Activated naive CD8-positive, alpha-beta T cell treated with anti-CD3 and anti-CD28 coated beads, Interleukin-2, amount 50 U/mL, for 24 hours (primary cell): ENCODE measurements around the gene TEX29.

Experiments used
- ATAC-seq: fragments of 150-1000 bp; cut with Tn5 transposase; one replicate; pipeline ENCODE4 v1.10.0; 2021
- DNase-seq: peaks from one replicate; pipeline ENCODE4 v3.0.0; 2021
- H3K27ac Mint-ChIP-seq: one replicate; pipeline ENCODE4 v1.8.0; 2021; ENCODE audit warnings: mild to moderate bottlenecking, mixed read lengths
- H3K27me3 Mint-ChIP-seq: one replicate; pipeline ENCODE4 v1.8.0; 2021; ENCODE audit warnings: mixed read lengths
- H3K36me3 Mint-ChIP-seq: one replicate; pipeline ENCODE4 v1.8.0; 2021; ENCODE audit warnings: low read depth, mixed read lengths
- H3K4me1 Mint-ChIP-seq: one replicate; pipeline ENCODE4 v1.8.0; 2021; ENCODE audit warnings: mixed read lengths
- H3K4me3 Mint-ChIP-seq: one replicate; pipeline ENCODE4 v1.8.0; 2021; ENCODE audit warnings: mild to moderate bottlenecking, moderate library complexity, mixed read lengths
- H3K9me3 Mint-ChIP-seq: one replicate; pipeline ENCODE4 v1.8.0; 2021; ENCODE audit warnings: mixed read lengths

The TEX29 gene

DNA sequence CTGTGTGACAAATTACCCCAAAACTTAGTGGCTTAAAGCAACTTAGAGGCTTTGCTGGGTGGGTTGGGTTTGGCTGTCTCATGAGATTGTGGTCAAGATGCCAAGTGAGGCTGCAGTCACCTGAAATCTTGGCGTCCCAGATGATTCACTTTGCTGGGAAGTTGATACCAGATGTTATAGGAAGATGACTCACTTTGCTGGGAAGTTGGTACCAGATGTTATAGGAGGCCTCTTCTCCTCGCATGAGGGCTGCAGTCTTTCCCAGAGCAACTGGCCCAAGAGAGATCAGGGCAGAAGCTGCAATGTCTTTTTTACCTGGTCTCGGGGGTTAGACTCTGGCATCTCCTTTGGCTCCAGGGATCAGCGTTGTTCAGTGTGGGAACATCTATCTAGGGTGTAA, 16.8 kb downstream of the TEX29 start:
- Mint-ChIP-seq H3K4me1 (no peaks in the 10 kb centered on the region), H3K36me3 (no peaks in the 10 kb centered on the region), H3K9me3 (peaks cover 5% of the 10 kb centered on the region), H3K27me3 (no peaks in the 10 kb centered on the region), H3K4me3 (no peak overlapping the region), H3K27ac (no peak overlapping the region)
- no peak for DNase-seq
- ATAC-seq = no peak

DNA sequence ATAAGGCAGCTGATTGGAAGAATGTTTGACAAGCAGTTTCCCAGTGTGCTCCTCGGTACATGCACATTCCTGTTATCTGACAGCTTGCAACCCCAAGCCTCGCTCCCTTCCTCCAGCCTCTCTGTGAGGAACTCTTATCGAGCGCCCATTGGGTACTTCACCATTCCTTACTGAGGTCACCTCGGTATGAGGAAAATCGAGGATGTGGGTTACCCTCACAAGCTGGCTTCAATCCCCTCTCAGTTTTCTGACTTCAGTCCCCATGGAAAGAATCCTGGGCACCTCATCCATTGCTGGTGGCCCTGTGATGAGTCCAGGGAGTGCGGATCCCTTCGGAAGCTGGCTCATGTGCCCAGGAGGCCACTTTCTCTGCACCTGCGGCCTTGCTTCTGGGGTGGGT, 17.3 kb downstream of the TEX29 start:
- Mint-ChIP-seq H3K27me3 (no peaks in the 10 kb centered on the region), H3K36me3 (no peaks in the 10 kb centered on the region), H3K4me1 (no peaks in the 10 kb centered on the region), H3K9me3 (peaks cover 5% of the 10 kb centered on the region), H3K4me3 (no peak overlapping the region), H3K27ac (no peak overlapping the region)
- DNase-seq (no peak), ATAC-seq (no peak)

DNA sequence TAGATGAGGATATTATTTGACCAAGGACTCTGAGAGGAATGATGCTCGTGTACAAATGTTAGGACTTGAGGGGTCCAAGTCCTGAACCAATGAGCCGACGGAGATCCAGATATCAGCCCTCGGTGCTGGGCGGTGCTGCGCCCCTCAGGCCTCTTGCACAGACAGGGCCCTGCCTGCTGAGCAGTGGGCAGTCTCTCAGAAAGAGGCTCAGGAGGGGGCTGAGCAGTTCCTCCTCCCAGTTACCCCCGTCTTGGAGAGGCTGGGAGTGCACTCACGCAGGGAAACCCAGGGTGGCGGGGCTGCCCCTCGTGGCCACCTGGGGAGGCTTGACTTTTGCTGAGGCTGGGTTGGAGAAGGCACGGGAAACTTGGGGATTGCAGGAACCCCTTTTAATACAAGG, 18.4 kb downstream of the TEX29 start:
- H3K9me3 Mint-ChIP-seq = peaks cover 4% of the 10 kb centered on the region
- H3K27me3 Mint-ChIP-seq = no peaks in the 10 kb centered on the region
- no peaks in the 10 kb centered on the region for H3K4me1 Mint-ChIP-seq
- no peak overlapping the region for H3K4me3 Mint-ChIP-seq
- DNase-seq = no peak
- ATAC-seq = no peak
- no peaks in the 10 kb centered on the region for H3K36me3 Mint-ChIP-seq
- H3K27ac Mint-ChIP-seq = no peak overlapping the region

DNA sequence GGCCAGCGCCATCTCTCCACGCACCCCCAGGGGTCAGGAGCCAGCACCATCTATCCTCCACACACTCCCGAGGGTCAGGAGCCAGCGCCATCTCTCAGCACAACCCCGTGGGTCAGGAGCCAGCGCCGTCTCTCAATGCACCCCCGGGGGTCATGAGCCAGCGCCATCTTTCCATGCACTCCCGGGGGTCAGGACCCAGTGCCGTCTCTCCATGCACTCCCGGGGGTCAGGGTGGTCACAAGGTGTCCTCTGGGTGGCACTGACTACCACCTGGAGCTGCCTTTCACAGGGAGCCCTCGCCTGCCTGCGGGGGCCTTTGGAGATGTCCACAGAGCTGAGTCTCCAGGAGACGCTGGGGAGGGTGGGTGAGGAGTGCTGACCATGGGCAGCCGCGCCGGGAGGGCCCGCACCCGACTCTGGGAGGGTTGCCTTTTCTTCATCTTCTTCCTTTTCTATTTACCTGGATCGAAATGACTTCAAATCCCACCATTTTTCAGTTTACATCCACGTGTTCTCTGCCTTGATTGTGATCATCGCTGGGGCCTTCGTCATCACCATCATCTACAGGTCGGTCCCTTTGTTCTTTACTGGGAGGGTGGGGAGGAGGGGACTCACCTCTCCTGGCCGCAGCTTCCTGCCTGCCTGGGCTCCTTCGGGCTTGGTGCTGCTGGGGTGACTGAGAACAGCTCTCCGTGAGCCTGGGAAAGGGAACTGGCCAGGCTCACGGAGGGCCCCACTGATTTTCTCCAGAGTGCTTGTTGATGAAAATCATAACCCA, 19.1 kb downstream of the TEX29 start:
- Mint-ChIP-seq H3K4me1 (no peaks in the 10 kb centered on the region), H3K9me3 (no peaks in the 10 kb centered on the region), H3K27ac (no peak overlapping the region), H3K27me3 (no peaks in the 10 kb centered on the region), H3K4me3 (no peak overlapping the region), H3K36me3 (no peaks in the 10 kb centered on the region)
- DNase-seq (no peak), ATAC-seq (no peak)

DNA sequence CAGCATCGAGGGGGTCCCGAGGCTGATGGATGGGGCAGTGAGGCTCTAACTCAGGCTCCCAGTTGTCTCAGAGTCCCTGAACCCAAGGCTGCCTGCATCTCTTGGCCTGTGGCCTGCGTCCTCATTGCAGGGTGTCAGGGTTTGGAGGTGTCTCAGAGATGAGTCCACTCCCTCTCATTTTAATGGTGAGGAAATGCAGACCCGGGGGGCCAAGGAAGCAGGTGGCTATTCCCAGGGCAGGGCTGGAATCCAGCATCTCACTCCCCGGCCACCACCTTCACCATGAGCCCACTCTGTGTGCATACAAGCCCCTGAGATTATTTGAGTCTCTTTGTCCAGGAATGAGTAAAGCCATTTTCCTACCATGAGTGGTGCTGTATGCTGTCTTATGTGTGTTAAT, 21.4 kb downstream of the TEX29 start:
- H3K4me3 Mint-ChIP-seq = no peak overlapping the region
- H3K36me3 Mint-ChIP-seq = no peaks in the 10 kb centered on the region
- no peak for ATAC-seq

DNA sequence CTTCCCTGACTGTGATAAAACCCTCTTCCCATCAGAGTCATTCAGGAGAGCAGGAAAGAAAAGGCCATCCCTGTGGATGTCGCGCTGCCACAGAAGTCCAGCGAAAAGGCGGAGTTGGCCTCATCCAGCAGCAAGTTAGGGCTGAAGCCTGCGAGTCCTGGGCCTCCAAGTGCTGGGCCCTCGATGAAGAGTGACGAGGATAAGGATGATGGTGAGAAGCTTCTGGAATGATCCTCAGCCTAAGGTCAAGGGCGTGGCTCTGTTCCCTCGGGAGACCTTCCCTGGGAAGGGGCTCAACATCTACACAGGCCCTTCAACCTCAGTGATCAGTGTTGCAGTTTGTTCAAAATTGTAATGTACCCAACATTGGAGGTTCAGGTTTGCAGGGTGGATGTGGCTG, 22.3 kb downstream of the TEX29 start:
- no peaks in the 10 kb centered on the region for H3K9me3 Mint-ChIP-seq
- H3K27me3 Mint-ChIP-seq = no peaks in the 10 kb centered on the region
- H3K27ac Mint-ChIP-seq = no peak overlapping the region
- ATAC-seq = no peak
- H3K4me3 Mint-ChIP-seq = no peak overlapping the region
- DNase-seq = no peak
- no peaks in the 10 kb centered on the region for H3K4me1 Mint-ChIP-seq
- H3K36me3 Mint-ChIP-seq = no peaks in the 10 kb centered on the region

More for the DNA sequence above, 21.4 kb downstream of the TEX29 start:
- Mint-ChIP-seq H3K27ac (no peak overlapping the region), H3K27me3 (no peaks in the 10 kb centered on the region), H3K9me3 (no peaks in the 10 kb centered on the region), H3K4me1 (no peaks in the 10 kb centered on the region)
- no peak for DNase-seq

DNA sequence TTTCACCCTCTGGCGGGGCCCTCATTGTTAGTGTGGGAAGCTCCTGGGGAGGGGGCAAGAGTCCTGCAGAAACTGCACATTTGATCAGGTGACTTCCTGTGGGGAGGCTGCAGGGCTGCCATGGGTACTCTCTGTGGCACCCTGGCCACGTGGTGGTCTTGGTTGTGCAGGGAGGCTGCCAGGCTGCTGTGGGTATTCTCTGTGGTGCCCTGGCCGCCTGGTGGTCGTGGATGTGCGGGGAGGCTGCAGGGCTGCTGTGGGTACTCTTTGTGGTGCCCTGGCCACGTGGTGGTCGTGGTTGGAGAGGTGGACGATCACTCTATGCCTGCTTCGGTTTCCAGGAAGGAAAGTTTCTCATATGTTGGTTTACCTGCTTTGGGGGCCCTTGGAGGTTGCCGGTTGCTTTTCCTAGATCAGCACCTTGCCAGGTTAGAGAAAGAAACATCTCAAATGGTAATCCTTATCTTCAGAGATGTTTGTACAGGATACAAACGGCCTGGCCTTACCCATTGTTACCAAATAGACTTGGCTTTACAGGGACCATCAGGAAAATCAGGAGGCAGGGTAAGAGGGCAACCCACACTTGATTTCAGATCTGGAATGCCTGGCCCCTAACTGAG, 22.9 kb downstream of the TEX29 start:
- H3K27ac Mint-ChIP-seq = no peak overlapping the region
- H3K9me3 Mint-ChIP-seq = no peaks in the 10 kb centered on the region
- H3K27me3 Mint-ChIP-seq = no peaks in the 10 kb centered on the region
- H3K4me1 Mint-ChIP-seq = no peaks in the 10 kb centered on the region
- DNase-seq (no peak), ATAC-seq (no peak)
- H3K36me3 Mint-ChIP-seq = no peaks in the 10 kb centered on the region
- no peak overlapping the region for H3K4me3 Mint-ChIP-seq

DNA sequence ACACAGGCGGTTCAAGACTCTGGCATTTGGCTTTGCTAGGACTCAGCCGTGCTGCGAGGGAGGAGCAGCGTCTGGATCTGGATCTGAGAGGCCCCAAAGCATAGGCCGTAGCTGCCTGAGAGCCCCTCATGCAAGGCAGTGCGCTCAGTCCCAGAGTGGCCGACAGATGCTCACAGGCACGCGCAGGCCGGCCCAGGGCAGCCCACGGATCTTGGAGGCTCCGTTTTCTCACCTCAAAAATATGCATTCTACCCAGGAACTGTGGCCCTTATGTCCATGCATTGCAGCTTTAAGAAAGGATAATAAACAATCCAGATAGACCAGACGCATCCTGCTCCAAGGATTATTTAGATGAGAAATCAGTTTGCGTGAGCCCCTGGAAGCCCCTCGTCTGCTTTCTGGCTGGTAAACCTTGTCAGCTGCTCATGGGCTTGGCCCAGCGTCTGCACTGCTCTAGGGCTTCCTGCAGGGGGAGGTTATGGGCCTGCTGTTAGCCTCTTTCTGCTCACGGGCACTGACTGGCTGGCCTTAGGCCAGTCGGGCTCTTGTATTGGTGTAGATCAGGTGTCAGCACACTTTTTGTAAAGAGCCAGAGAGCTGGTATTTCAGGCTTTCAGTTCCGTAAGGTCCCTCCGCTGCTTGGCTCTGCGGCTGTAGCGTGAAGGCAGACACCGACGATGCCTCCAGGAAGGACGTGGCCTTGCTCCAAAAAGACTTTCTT, 24.2 kb downstream of the TEX29 start:
- H3K27ac Mint-ChIP-seq = no peak overlapping the region
- DNase-seq (no peak), ATAC-seq (no peak)
- H3K4me1 Mint-ChIP-seq = no peaks in the 10 kb centered on the region
- H3K4me3 Mint-ChIP-seq = no peak overlapping the region
- H3K36me3 Mint-ChIP-seq = no peaks in the 10 kb centered on the region
- no peaks in the 10 kb centered on the region for H3K9me3 Mint-ChIP-seq
- no peaks in the 10 kb centered on the region for H3K27me3 Mint-ChIP-seq

DNA sequence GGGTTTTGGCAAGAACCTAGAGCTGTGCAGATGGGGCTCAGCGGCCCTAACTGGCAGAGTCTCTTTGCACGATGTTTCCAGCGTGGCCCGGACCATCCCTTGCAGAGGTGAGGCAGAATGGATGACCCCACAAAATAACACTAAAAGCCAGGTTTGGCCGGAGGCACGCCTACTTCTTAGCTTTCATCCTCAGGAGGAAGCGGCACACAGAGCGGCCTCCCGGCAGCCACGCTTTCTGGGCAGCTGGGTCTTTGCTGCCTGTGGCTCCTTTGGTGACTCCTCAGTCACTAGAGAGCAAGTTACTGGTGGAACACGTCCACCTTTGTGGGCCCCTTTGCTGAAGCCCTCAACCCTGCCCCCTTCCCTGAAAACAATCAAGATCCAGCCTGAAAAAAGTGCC, 25.2 kb downstream of the TEX29 start:
- DNase-seq = no peak
- Mint-ChIP-seq H3K4me3 (no peak overlapping the region), H3K4me1 (no peaks in the 10 kb centered on the region), H3K27ac (no peak overlapping the region), H3K9me3 (no peaks in the 10 kb centered on the region), H3K27me3 (no peaks in the 10 kb centered on the region), H3K36me3 (no peaks in the 10 kb centered on the region)
- no peak for ATAC-seq

DNA sequence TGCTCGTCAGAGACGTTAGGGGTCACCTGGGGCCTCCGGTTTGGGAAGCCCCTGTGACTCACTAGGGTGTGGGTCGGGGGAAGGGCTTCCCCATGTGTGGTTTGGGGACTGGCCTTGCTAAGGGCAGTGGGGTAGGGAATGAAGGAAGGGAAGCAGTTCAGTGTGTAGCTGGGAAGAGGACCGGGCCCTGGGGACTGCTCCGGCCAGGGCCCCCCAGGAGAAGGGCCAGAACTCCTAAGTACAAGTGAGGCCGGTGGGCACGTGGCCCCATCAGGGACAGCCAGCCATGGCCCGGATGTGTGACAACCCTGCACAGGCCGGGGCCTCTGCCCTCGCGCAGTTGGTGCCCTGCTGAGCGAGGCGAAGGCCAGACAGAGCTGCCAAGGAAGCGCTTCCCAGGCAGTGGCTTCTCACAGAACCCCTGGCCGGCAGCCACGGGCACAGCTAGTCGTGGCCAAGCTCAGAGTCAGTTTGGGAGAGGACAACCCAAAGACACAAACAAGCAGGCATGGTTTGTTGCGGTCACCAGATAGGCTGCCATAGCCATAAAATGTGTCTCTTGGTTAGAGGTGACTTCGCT, 25.7 kb downstream of the TEX29 start:
- Mint-ChIP-seq H3K4me3 (no peak overlapping the region), H3K4me1 (no peaks in the 10 kb centered on the region), H3K27me3 (no peaks in the 10 kb centered on the region), H3K27ac (no peak overlapping the region), H3K9me3 (no peaks in the 10 kb centered on the region), H3K36me3 (no peaks in the 10 kb centered on the region)
- ATAC-seq (no peak), DNase-seq (no peak)

DNA sequence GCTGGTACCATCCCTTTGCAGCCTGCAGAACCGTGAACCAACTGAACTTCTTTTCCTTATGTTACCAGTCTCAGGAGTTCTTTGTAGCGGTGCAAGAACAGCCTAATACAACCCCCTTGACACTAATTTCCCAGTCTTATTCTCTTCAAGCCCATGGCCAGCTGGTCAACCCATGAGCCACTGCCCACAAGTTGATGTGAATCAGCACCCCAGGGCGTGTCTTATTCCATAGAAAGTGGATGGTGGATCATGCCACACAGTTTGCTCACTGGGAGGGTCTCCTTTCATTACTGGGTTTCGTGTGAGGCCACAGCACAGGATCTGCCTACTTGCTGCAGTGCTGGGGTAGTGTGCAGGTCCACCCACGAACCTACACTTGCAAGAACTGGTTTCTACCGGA, 27.0 kb downstream of the TEX29 start:
- no peak overlapping the region for H3K27ac Mint-ChIP-seq
- H3K36me3 Mint-ChIP-seq = no peaks in the 10 kb centered on the region

DNA sequence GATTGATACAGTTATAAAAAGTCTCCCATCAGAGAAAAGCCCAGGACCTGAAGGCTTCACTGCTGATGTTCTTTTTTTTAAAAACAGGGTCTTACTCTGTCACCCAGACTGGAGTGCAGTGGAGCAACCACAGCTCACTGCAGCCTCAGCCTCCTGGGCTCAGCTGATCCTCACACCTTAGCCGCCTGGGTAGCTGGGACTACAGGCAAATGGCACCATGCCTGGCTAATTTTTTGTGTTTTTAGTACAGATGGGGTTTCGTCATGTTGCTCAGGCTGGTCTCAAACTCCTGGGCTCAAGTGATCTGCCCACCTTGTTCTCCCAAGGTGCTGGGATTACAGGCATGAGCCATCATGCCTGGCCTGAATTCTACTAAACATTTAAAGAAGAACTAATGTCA, 33.1 kb downstream of the TEX29 start:
- Mint-ChIP-seq H3K27ac (no peak overlapping the region), H3K36me3 (no peaks in the 10 kb centered on the region), H3K27me3 (no peaks in the 10 kb centered on the region), H3K4me3 (no peak overlapping the region), H3K9me3 (peaks cover 13% of the 10 kb centered on the region), H3K4me1 (peaks cover 4% of the 10 kb centered on the region)
- no peak for ATAC-seq
- no peak for DNase-seq

More for the DNA sequence above, 27.0 kb downstream of the TEX29 start:
- no peaks in the 10 kb centered on the region for H3K4me1 Mint-ChIP-seq
- DNase-seq (no peak), ATAC-seq (no peak)
- no peaks in the 10 kb centered on the region for H3K27me3 Mint-ChIP-seq
- peaks cover 12% of the 10 kb centered on the region for H3K9me3 Mint-ChIP-seq
- H3K4me3 Mint-ChIP-seq = no peak overlapping the region

DNA sequence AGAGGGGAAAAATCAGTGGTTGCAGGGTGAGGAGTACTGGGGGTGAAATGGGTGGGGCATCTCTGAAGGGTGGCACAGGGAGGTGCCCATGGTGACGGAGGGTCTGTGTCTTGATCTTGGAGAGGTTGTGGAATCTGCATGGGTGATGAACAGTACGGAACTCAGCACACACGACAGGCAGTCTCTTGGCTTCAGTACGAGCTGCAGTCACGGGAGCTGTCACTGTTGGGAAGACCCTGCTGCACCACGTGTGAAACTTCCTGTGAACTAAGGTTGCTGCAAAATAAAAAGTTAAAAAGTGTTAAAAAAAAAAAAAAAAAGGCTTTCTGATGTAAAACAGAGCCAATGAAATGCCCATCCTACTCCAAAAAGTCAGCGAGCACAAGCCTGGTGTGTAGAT, 34.3 kb downstream of the TEX29 start:
- H3K27me3 Mint-ChIP-seq = no peaks in the 10 kb centered on the region
- no peak overlapping the region for H3K4me3 Mint-ChIP-seq
- ATAC-seq = no peak

DNA sequence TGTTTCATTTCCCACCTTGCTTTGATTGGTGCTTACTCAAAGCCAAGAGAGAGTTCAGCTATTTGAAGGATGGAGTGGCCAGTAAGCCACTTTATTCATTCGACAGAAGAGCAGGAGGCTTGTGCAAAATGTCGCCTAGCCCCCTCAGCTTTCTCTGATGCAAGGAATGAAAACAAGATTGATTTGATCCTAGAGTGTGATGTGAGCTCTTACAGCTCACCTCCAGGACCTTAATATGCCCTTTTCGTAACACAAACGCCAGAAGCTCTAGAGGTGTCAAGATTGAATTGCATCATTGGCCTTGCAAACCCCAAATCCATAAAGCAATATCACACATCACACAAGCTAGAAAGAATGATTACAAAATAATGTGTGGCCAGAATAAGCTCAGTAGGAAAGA, 36.4 kb downstream of the TEX29 start:
- Mint-ChIP-seq H3K27me3 (no peaks in the 10 kb centered on the region), H3K4me3 (no peak overlapping the region), H3K36me3 (no peaks in the 10 kb centered on the region), H3K9me3 (peaks cover 7% of the 10 kb centered on the region), H3K27ac (no peak overlapping the region), H3K4me1 (peaks cover 4% of the 10 kb centered on the region)
- ATAC-seq = no peak
- no peak for DNase-seq

More for the DNA sequence above, 34.3 kb downstream of the TEX29 start:
- peaks cover 13% of the 10 kb centered on the region for H3K9me3 Mint-ChIP-seq
- no peak for DNase-seq
- no peak overlapping the region for H3K27ac Mint-ChIP-seq
- no peaks in the 10 kb centered on the region for H3K36me3 Mint-ChIP-seq
- H3K4me1 Mint-ChIP-seq = peaks cover 4% of the 10 kb centered on the region
